ENCODE data around the gene MRLN.
A peak's percentile ranks its signal among the peaks of the same experiment; 100 is the strongest.

- TF ChIP-seq POLR2AphosphoS5 (IDR thresholded peaks at IDR 0.05) = peak in 1 of 3 donors; percentile 26
- no peak for TF ChIP-seq CTCF (IDR thresholded peaks at IDR 0.05 in 8 of 11, conservative IDR thresholded peaks at IDR 0.05 in 3 of 11)
- no peak for TF ChIP-seq POLR2A (IDR thresholded peaks at IDR 0.05)
Measured at GRCh38 chr10:59708816-59709394, 44.4 kb downstream of the MRLN start.
